Fibroblast of skin of abdomen (primary cell): ENCODE measurements around the gene MNX1. TPM values are rescaled to one million over a fixed set of nuclear protein-coding genes. Genes with fewer than 3 reads are reported as not detected.

ENCODE experiments used
- DNase-seq: peaks from one replicate; pipeline ENCODE4 v3.0.0-alpha.2; 2013
- polyA plus RNA-seq, 2 experiments: library from polyadenylated mRNA; unstranded; fragments of 120-200 nt; gene quantifications; one replicate each; pipeline ENCODE4 v1.2.1, GENCODE V29; 2013; ENCODE audit not compliant: insufficient read length in 2 of 2

Gene MNX1
- polyA plus RNA-seq (2013, experiment 1 of 2; ENCODE audit: insufficient read length): not detected
- not detected for polyA plus RNA-seq (2013, experiment 2 of 2; ENCODE audit: insufficient read length)

- no peak for DNase-seq
Measured at GRCh38 chr7:157010588-157011332, at the start of gene MNX1. MNX1 (minus strand) TSS chr7:157010663; CDS start chr7:157010350, 313 bp downstream.

DNA sequence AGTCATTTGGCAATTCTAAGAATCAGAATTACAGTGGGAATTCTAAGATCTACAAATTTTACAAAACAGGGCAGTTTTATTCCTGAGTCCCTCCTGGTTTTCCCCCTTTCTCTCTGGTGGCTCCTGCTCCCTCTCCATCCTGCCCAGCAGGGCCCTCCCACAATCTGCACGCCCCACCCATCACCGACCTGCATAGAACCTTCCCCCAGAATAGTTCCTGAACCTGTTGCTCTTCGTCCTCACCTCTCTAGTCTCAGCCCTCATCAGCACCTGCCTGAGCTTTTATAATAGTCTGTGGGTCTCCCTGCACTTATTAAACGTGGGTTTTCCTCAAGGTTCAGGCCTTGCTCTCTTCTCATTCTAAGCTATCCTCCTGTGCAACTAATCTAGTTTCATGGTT is 49.1 kb upstream of the MNX1 start:
- DNase-seq: no peak

GRCh38 chr7:157058701-157059100 is 48.2 kb upstream of the MNX1 start:
- no peak for DNase-seq

DNA sequence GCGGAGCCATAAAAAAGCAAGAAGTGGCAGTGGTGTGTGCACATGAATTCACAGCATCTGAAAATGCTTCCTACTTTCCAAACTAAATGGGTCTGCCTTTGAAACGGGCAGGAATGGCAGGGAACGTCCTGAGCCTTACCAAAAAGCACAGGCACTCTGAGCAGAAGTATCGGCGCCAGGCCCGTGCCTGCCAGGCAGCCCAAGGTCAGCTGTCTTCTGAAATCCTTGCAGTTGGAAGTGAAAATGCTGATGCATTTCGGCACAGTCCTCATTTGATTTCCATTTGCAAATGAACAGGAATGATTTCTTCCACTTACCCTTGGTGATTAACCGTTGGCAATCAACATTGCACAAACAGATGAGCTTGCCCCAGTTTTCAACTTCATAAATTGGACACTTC is 47.6 kb upstream of the MNX1 start:
- DNase-seq: no peak

GRCh38 chr7:157056957-157057902 is 46.8 kb upstream of the MNX1 start:
- DNase-seq: no peak

- no peak for DNase-seq
Measured at GRCh38 chr7:157056246-157056645, 45.8 kb upstream of the MNX1 start.

DNA sequence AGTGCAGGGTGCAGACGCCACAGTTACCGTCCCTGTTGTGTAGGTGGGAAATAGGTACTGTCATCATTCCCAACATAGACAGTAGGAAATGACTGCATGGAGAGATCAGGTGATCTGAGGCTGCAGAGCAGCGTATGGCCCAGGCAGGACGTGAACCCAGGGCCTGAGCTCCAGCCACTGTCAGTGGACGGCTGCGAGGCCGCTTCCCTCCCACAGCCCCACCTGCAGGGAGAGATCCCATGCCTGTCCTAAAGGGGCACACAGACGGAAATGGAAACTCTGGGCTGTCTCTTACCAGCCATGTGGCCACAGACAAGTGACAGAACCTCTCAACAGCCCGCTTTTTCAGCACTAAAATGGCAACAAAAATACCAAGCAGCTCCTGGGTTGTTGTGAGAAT is 44.5 kb upstream of the MNX1 start:
- no peak for DNase-seq

DNA sequence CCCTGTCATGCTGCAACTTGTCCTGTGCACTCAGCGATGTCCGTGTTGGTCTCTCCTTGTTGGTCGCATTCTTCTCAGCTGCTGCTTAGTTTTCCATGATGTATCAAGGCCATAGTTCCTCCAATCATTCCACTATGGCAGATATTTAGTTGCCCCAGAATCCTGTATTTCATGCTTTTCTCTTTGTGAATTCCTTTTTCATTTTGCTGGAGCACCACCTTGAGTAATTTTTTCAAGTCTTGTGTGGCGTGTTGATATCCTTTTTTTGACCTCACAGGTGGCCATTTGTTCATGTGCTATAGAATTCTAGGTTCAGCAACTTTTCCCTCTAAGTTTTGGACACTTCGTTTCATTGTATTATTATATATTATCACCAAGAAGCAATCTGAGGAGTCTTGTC is 42.7 kb upstream of the MNX1 start:
- DNase-seq: no peak

DNA sequence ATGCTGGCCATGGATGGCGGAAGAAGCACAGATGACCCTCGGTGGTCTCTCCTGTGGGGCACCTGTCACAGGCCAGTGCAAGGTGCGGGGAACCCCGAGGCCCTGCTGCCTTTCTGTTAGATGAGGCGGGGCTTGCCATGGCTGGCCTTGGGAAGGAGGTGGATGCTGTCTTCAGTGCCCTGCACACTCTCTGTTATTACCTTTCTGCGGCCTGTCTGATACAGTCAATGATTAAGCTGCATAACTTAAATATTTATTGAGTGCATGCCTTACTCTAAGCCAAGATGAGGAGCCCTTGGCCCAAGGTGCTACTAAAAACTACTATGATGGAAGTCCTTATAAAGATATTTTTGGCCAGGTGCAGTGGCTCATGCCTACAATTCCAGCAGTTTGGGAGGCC is 36.7 kb upstream of the MNX1 start:
- no peak for DNase-seq

- peak; percentile 47 for DNase-seq
Measured at GRCh38 chr7:157046681-157047080, 36.2 kb upstream of the MNX1 start.

GRCh38 chr7:157044943-157045660 is 34.6 kb upstream of the MNX1 start:
- DNase-seq: no peak

- DNase-seq: no peak
Measured at GRCh38 chr7:157044147-157044687, 33.8 kb upstream of the MNX1 start.

- peak; percentile 57 for DNase-seq
Measured at GRCh38 chr7:157043745-157044144, 33.3 kb upstream of the MNX1 start.

- no peak for DNase-seq
Measured at GRCh38 chr7:157041514-157042277, 31.2 kb upstream of the MNX1 start.

- DNase-seq: no peak
Measured at GRCh38 chr7:157041004-157041403, 30.5 kb upstream of the MNX1 start.

- no peak for DNase-seq
Measured at GRCh38 chr7:157037635-157038034, 27.2 kb upstream of the MNX1 start.

DNA sequence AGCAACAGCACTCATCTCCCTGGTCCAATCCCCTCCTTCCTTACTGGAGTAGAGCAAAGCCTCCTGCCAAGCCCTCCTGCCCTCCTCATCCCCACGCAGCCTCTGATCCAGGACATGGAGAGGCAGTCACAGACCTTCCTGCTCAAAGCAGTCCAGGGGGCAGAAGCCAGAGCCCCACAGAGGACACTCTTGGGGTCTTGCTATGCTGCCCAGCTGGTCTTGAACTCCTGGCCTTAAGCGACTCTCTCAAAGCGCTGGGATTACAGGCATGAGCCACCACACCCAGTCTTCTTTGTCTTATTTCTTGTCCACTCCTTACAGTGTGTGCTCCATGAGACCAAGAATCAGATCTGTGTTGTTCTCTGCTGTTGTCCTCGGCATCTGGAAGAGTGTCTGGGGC is 26.6 kb upstream of the MNX1 start:
- DNase-seq: no peak

DNA sequence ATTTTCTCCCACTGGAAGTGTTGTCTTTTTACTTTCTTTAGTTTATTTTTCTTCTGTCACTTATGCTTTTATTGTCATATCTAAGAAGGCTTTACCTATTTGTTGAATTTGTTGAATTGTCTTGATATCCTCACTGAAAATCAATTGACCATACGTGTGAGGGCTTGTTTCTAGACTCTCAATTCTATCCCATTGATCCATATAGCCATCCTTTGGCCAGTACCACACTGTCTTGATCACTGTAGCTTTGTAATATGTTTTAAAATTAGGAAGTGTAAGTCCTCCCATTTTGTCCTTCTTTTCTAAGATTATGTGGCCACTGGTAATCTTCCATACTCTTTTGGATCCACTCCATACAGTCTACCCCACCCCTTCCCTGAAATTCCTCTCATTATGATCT is 25.5 kb upstream of the MNX1 start:
- DNase-seq: no peak

GRCh38 chr7:157035302-157035701 is 24.8 kb upstream of the MNX1 start:
- DNase-seq: no peak

- DNase-seq: no peak
Measured at GRCh38 chr7:157033483-157034473, 23.3 kb upstream of the MNX1 start.
